ENCODE measurements around the gene DCTD. TPM values are rescaled to one million over a fixed set of nuclear protein-coding genes. Genes with fewer than 3 reads are reported as not detected.

DCTD gene
- total and polyA plus RNA-seq, 2 experiments from 2014 or later: 133 to 170 TPM

DNA sequence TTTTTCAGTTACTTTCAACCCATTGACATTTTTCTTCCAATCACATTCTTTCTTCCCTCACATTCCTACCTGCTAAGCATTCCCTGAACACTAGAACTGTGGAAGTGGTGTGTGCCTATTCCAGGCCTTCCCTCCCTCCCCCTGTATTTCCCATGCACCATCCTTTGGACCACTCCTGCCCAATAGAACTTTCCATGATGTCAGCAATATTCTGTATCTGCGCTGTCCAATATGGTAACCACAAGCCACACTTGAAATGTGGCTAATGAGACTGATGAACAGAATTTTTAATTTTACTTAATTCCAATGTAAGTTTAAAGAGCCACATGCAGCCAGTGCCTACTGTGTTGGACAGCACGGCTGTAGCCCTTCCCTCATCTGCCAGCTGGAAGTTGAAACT is 57.5 kb downstream of the DCTD start:
- H3F3A ChIP-seq (ENCODE audit: insufficient read depth): no peaks in the 10 kb centered on the region
- H3K27me3 ChIP-seq (replicated peaks; ENCODE audit: insufficient read depth): no peaks in the 10 kb centered on the region
- TF ChIP-seq EZH2phosphoT487 (IDR thresholded peaks at IDR 0.05; ENCODE audit: insufficient read depth, low read depth): no peak
- no peak for TF ChIP-seq EZH2 (IDR thresholded peaks at IDR 0.05; ENCODE audit: insufficient read depth, poor library complexity, severe bottlenecking)
- in situ Hi-C loops (cut with MboI): no loop called here
- DNase-seq: no peak
- H3K4me3 ChIP-seq: no peak overlapping the region
- H2AFZ ChIP-seq: no peak overlapping the region
- H3K4me2 ChIP-seq (ENCODE audit: unreplicated experiment): no peak overlapping the region
- H3K36me3 ChIP-seq (ENCODE audit: low read depth): no peaks in the 10 kb centered on the region
- no peaks in the 10 kb centered on the region for H3K9me3 ChIP-seq (ENCODE audit: low read depth)
- H3K27ac ChIP-seq: no peak overlapping the region
- no peaks in the 10 kb centered on the region for H3K9me2 ChIP-seq (ENCODE audit: insufficient read depth)
- H3K79me2 ChIP-seq (ENCODE audit: insufficient read depth): no peaks in the 10 kb centered on the region
- no peaks in the 10 kb centered on the region for H4K20me1 ChIP-seq (ENCODE audit: insufficient read depth)
- no peak overlapping the region for H3K9ac ChIP-seq
- H3K4me1 ChIP-seq (ENCODE audit: insufficient read depth): no peaks in the 10 kb centered on the region
- 77 to 79% methylated on average over 2 of the region's 2 CpGs for WGBS, 2 experiments (ENCODE audit: low coverage in 1 of 2, low lambda C conversion rate in 2 of 2, missing lambda C conversion rate in 2 of 2)

DNA sequence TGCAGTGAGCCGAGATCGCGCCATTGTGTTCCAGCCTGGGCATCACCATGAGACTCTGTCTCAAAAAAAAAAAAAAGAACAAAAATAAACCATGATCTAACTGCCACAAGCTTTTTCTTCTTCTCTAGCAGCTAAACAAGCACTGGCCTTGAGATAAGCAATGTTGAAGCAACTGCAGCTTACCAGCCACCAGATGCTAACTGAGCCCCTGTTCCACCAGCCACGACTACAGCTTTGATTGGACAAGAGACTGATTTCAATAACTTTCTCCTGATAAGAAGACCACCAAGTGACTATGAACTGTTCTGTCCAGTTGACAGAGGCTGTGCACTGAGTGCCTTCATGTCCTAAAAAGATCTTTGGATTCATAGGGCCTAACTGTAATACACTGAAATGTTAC is 58.5 kb downstream of the DCTD start:
- no peaks in the 10 kb centered on the region for H3K36me3 ChIP-seq (ENCODE audit: low read depth)
- no peaks in the 10 kb centered on the region for H3K9me2 ChIP-seq (ENCODE audit: insufficient read depth)
- H3K79me2 ChIP-seq (ENCODE audit: insufficient read depth): no peaks in the 10 kb centered on the region
- H3K9ac ChIP-seq: no peak overlapping the region
- TF ChIP-seq EZH2 (IDR thresholded peaks at IDR 0.05; ENCODE audit: insufficient read depth, poor library complexity, severe bottlenecking) (no peak), EZH2phosphoT487 (IDR thresholded peaks at IDR 0.05; ENCODE audit: insufficient read depth, low read depth) (no peak)
- in situ Hi-C loops (cut with MboI): no loop called here
- WGBS, 2 experiments (ENCODE audit: low coverage in 1 of 2, low lambda C conversion rate in 2 of 2, missing lambda C conversion rate in 2 of 2): 80% methylated on average over 4 of the region's 4 CpGs
- no peaks in the 10 kb centered on the region for H4K20me1 ChIP-seq (ENCODE audit: insufficient read depth)
- DNase-seq: no peak
- no peaks in the 10 kb centered on the region for H3F3A ChIP-seq (ENCODE audit: insufficient read depth)
- H3K9me3 ChIP-seq (ENCODE audit: low read depth): no peaks in the 10 kb centered on the region
- H3K27ac ChIP-seq: no peak overlapping the region
- H3K27me3 ChIP-seq (replicated peaks; ENCODE audit: insufficient read depth): no peaks in the 10 kb centered on the region
- no peak overlapping the region for H3K4me2 ChIP-seq (ENCODE audit: unreplicated experiment)
- no peak overlapping the region for H3K4me3 ChIP-seq
- no peaks in the 10 kb centered on the region for H3K4me1 ChIP-seq (ENCODE audit: insufficient read depth)
- no peak overlapping the region for H2AFZ ChIP-seq

DNA sequence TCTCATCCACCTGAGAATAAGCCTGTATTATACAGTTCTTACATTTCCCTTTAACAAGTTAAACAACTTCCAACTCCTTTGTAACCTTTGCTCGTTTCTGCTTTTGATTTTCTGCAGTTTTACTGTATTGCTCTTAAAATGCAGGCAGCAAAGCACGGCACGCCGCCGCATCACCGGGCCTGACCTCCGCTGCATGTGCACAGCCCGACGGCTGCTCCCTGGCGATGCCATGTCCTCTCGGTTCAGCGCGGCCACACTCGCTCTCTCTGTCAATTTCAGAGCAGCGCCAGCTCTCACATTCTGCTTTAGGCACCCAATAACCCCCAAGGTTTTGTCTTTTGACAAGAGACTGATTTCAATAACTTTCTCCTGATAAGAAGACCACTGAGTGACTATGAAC is 60.3 kb downstream of the DCTD start:
- 87 to 89% methylated on average over 15 of the region's 15 CpGs for WGBS, 2 experiments (ENCODE audit: low coverage in 1 of 2, low lambda C conversion rate in 2 of 2, missing lambda C conversion rate in 2 of 2)
- H2AFZ ChIP-seq: no peak overlapping the region
- no peaks in the 10 kb centered on the region for H4K20me1 ChIP-seq (ENCODE audit: insufficient read depth)
- H3K27me3 ChIP-seq (replicated peaks; ENCODE audit: insufficient read depth): no peaks in the 10 kb centered on the region
- TF ChIP-seq EZH2 (IDR thresholded peaks at IDR 0.05; ENCODE audit: insufficient read depth, poor library complexity, severe bottlenecking) (no peak), EZH2phosphoT487 (IDR thresholded peaks at IDR 0.05; ENCODE audit: insufficient read depth, low read depth) (no peak)
- in situ Hi-C loops (cut with MboI): no loop called here
- H3K9ac ChIP-seq: no peak overlapping the region
- no peaks in the 10 kb centered on the region for H3K36me3 ChIP-seq (ENCODE audit: low read depth)
- H3K9me2 ChIP-seq (ENCODE audit: insufficient read depth): no peaks in the 10 kb centered on the region
- no peaks in the 10 kb centered on the region for H3K79me2 ChIP-seq (ENCODE audit: insufficient read depth)
- H3K27ac ChIP-seq: no peak overlapping the region
- no peak for DNase-seq
- H3F3A ChIP-seq (ENCODE audit: insufficient read depth): no peaks in the 10 kb centered on the region
- no peak overlapping the region for H3K4me2 ChIP-seq (ENCODE audit: unreplicated experiment)
- no peaks in the 10 kb centered on the region for H3K4me1 ChIP-seq (ENCODE audit: insufficient read depth)
- no peak overlapping the region for H3K4me3 ChIP-seq
- H3K9me3 ChIP-seq (ENCODE audit: low read depth): no peaks in the 10 kb centered on the region

DNA sequence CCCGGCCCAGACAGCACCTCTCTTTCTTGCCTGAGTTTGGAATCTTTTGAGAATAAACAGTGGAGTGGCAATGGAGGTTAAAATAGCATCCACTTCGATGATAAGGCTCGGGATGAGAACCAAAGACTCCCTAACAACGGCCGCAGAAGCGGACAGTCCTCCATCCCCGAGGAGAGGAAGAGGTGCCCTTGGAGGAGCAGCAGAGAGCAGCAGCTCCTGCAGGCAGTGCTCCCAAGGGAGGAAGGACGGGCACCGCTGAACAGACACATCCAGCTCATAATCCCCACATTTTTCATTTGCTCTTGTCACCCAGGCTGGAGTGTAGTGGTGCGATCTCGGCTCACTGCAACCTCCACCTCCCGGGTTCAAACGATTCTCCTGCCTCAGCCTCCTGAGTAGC is 61.3 kb downstream of the DCTD start:
- no peaks in the 10 kb centered on the region for H3K4me1 ChIP-seq (ENCODE audit: insufficient read depth)
- no peak for DNase-seq
- whole genome bisulfite sequencing, 2 experiments (ENCODE audit: low coverage in 1 of 2, low lambda C conversion rate in 2 of 2, missing lambda C conversion rate in 2 of 2): 56% methylated on average over 13 of the region's 13 CpGs
- no peaks in the 10 kb centered on the region for H3F3A ChIP-seq (ENCODE audit: insufficient read depth)
- H3K27ac ChIP-seq: no peak overlapping the region
- TF ChIP-seq EZH2 (IDR thresholded peaks at IDR 0.05; ENCODE audit: insufficient read depth, poor library complexity, severe bottlenecking) (no peak), EZH2phosphoT487 (IDR thresholded peaks at IDR 0.05; ENCODE audit: insufficient read depth, low read depth) (no peak)
- in situ Hi-C loops (cut with MboI): no loop called here
- no peaks in the 10 kb centered on the region for H3K9me2 ChIP-seq (ENCODE audit: insufficient read depth)
- no peaks in the 10 kb centered on the region for H4K20me1 ChIP-seq (ENCODE audit: insufficient read depth)
- no peaks in the 10 kb centered on the region; the same call in 1 of the 2 replicates for H3K27me3 ChIP-seq (replicated peaks; ENCODE audit: insufficient read depth)
- H3K4me2 ChIP-seq (ENCODE audit: unreplicated experiment): no peak overlapping the region
- no peaks in the 10 kb centered on the region for H3K9me3 ChIP-seq (ENCODE audit: low read depth)
- H3K36me3 ChIP-seq (ENCODE audit: low read depth): no peaks in the 10 kb centered on the region
- no peak overlapping the region for H3K9ac ChIP-seq
- no peaks in the 10 kb centered on the region for H3K79me2 ChIP-seq (ENCODE audit: insufficient read depth)
- H2AFZ ChIP-seq: no peak overlapping the region
- no peak overlapping the region for H3K4me3 ChIP-seq

DNA sequence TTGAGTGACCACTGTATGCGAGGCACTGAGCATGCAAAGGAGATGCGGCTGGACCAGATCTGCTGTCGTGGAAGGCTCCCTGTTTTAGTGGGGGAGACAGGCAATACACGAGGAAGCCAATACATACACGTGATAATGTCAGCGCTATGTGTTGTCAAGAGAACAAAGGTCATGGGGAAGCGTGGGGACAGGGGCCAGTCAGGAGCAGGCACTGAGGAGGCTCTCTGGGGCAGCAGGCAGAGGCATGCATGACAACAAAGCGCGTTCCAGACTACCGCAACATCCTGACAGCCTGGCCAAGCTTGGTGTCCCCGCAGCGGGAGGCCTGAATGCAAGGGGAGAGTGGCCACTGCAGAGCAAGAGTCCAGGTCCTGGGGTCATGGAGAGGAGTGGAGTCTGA is 61.9 kb downstream of the DCTD start:
- Histone ChIP-seq H3K9ac (no peak overlapping the region), H3K4me2 (ENCODE audit: unreplicated experiment) (no peak overlapping the region), H3K4me1 (ENCODE audit: insufficient read depth) (no peaks in the 10 kb centered on the region), H3F3A (ENCODE audit: insufficient read depth) (no peaks in the 10 kb centered on the region), H3K4me3 (no peak overlapping the region), H4K20me1 (ENCODE audit: insufficient read depth) (no peaks in the 10 kb centered on the region), H3K27me3 (replicated peaks; ENCODE audit: insufficient read depth) (no peaks in the 10 kb centered on the region; the same call in 1 of the 2 replicates), H3K9me3 (ENCODE audit: low read depth) (no peaks in the 10 kb centered on the region), H3K9me2 (ENCODE audit: insufficient read depth) (no peaks in the 10 kb centered on the region), H2AFZ (no peak overlapping the region), H3K36me3 (ENCODE audit: low read depth) (no peaks in the 10 kb centered on the region), H3K79me2 (ENCODE audit: insufficient read depth) (no peaks in the 10 kb centered on the region), H3K27ac (no peak overlapping the region)
- DNase-seq: no peak
- no peak for TF ChIP-seq EZH2phosphoT487 (IDR thresholded peaks at IDR 0.05; ENCODE audit: insufficient read depth, low read depth)
- no peak for TF ChIP-seq EZH2 (IDR thresholded peaks at IDR 0.05; ENCODE audit: insufficient read depth, poor library complexity, severe bottlenecking)
- 67% methylated on average over 12 of the region's 12 CpGs for WGBS, 2 experiments (ENCODE audit: low coverage in 1 of 2, low lambda C conversion rate in 2 of 2, missing lambda C conversion rate in 2 of 2)
- in situ Hi-C loops (cut with MboI): no loop called here
